SK-N-SH (cell line): ENCODE data around the gene SLC2A9. TPM values are rescaled to one million over a fixed set of nuclear protein-coding genes. Genes with fewer than 3 reads are reported as not detected.
A peak's percentile ranks its signal among the peaks of the same experiment; 100 is the strongest.

Source experiments
- CTCF ChIA-PET: fragments of 300-600, 350-600 bp; formaldehyde crosslinking; extraction: SDS; loops from one replicate; lab custom pipeline; 2021; lab: Yijun Ruan, JAX
- POLR2A ChIA-PET: fragments of 350-600 bp; sonication (Branson Sonifier 250); formaldehyde crosslinking; extraction: SDS; loops from one replicate; lab custom pipeline; 2020; ENCODE audit warnings: antibody characterized with exemption, inconsistent platforms; lab: Yijun Ruan, JAX
- DNase-seq: peaks from one replicate; pipeline ENCODE4 v3.0.0; 2012
- H2AFZ ChIP-seq: fragments of 200-600 bp; sonication (generic); 2 replicates; pipeline ENCODE4 v1.8.1; 2016; ENCODE audit warnings: antibody characterized with exemption, mild to moderate bottlenecking, low read depth
- H3F3A ChIP-seq: fragments of 200-600 bp; sonication (generic); replicated peaks from 2 replicates; pipeline ENCODE3; 2016; ENCODE audit warnings: antibody characterized with exemption, mild to moderate bottlenecking; ENCODE audit not compliant: insufficient read depth
- H3K27ac ChIP-seq, 2 experiments: fragments of 200-500 bp in 1 of 2; fragments of 200-600 bp in 1 of 2; sonication (Bioruptor generic) in 1 of 2; sonication (generic), shearing (Covaris generic) in 1 of 2; 2 replicates each; pipeline versions ENCODE4 v1.5.1 to v1.6.1; 2014 to 2016; ENCODE audit warnings: low read depth in 2 of 2, inconsistent platforms in 1 of 2, low read length in 1 of 2, mild to moderate bottlenecking in 1 of 2, mixed read lengths in 1 of 2
- H3K27me3 ChIP-seq: fragments of 200-600 bp; sonication (generic), shearing (Covaris generic); 2 replicates; pipeline ENCODE4 v1.6.1; 2016; ENCODE audit warnings: mixed run types; ENCODE audit not compliant: insufficient read depth
- H3K36me3 ChIP-seq, 2 experiments: fragments of 200-500 bp in 1 of 2; fragments of 200-600 bp in 1 of 2; sonication (Bioruptor generic) in 1 of 2; sonication (generic) in 1 of 2; replicated peaks in 1 of 2; 2 replicates each; pipeline versions ENCODE3 to v1.5.1; 2014 to 2016; ENCODE audit warnings: low read length in 1 of 2, mild to moderate bottlenecking in 1 of 2; ENCODE audit not compliant: insufficient read depth in 2 of 2, control insufficient read depth in 1 of 2
- H3K4me1 ChIP-seq, 2 experiments: fragments of 200-500 bp in 1 of 2; fragments of 200-600 bp in 1 of 2; sonication (Bioruptor generic) in 1 of 2; sonication (generic), shearing (Covaris generic) in 1 of 2; 2 replicates each; pipeline versions ENCODE4 v1.5.1 to v1.6.1; 2014 to 2016; ENCODE audit warnings: low read depth in 1 of 2, low read length in 1 of 2, mixed run types in 1 of 2; ENCODE audit not compliant: insufficient read depth in 2 of 2, control insufficient read depth in 1 of 2
- H3K4me2 ChIP-seq: fragments of 200-600 bp; sonication (generic), shearing (Covaris generic); 2 replicates; pipeline ENCODE4 v1.6.1; 2017; ENCODE audit warnings: mixed run types
- H3K4me3 ChIP-seq, 2 experiments: fragments of 200-500 bp in 1 of 2; fragments of 200-600 bp in 1 of 2; sonication (Bioruptor generic) in 1 of 2; sonication (generic), shearing (Covaris generic) in 1 of 2; 2 replicates each; pipeline versions ENCODE4 v1.5.1 to v1.8.1; 2014 to 2016; ENCODE audit warnings: low read depth in 2 of 2, inconsistent platforms in 1 of 2, low read length in 1 of 2, mild to moderate bottlenecking in 1 of 2, mixed read lengths in 1 of 2, moderate library complexity in 1 of 2
- H3K79me2 ChIP-seq: fragments of 200-600 bp; sonication (generic); 2 replicates; pipeline ENCODE4 v1.8.1; 2017; ENCODE audit warnings: mild to moderate bottlenecking; ENCODE audit not compliant: insufficient read depth
- H3K9ac ChIP-seq: fragments of 200-600 bp; sonication (generic); 2 replicates; pipeline ENCODE4 v1.6.1; 2017; ENCODE audit warnings: mixed run types
- H3K9me2 ChIP-seq: fragments of 200-600 bp; sonication (generic); 2 replicates; pipeline ENCODE4 v1.6.1; 2017; ENCODE audit warnings: mixed run types
- H3K9me3 ChIP-seq: fragments of 200-600 bp; sonication (generic); 2 replicates; pipeline ENCODE4 v1.6.1; 2017; ENCODE audit warnings: mixed run types, mild to moderate bottlenecking, moderate library complexity
- H4K20me1 ChIP-seq: fragments of 200-600 bp; sonication (generic); 2 replicates; pipeline ENCODE4 v1.6.1; 2017; ENCODE audit warnings: mild to moderate bottlenecking, mixed run types; ENCODE audit not compliant: insufficient read depth
- CTCF ChIP-seq: fragments of 200-600 bp; sonication (generic); IDR thresholded peaks from 2 replicates; pipeline ENCODE4 v1.6.1; 2017; ENCODE audit warnings: antibody characterized with exemption, mild to moderate bottlenecking, moderate library complexity
- EP300 ChIP-seq, 2 experiments: IDR thresholded peaks; 2 replicates each; pipeline versions ENCODE4 v1.4.0 to v1.6.1; 2012; ENCODE audit warnings: borderline replicate concordance in 1 of 2, low read depth in 1 of 2, low read length in 1 of 2
- FOSL2 ChIP-seq: IDR thresholded peaks from 2 replicates; pipeline ENCODE4 v1.4.0; 2012; ENCODE audit warnings: low read depth, mild to moderate bottlenecking, moderate library complexity, borderline replicate concordance
- FOXJ3 ChIP-seq: sonication (generic); formaldehyde crosslinking; IDR thresholded peaks from 2 replicates; pipeline ENCODE4 v1.5.1; 2020; ENCODE audit warnings: mild to moderate bottlenecking, missing genetic modification reagents
- FOXM1 ChIP-seq: IDR thresholded peaks from 2 replicates; pipeline ENCODE4 v1.4.0; 2012; ENCODE audit warnings: low read depth, mild to moderate bottlenecking
- GABPA ChIP-seq: IDR thresholded peaks from 2 replicates; pipeline ENCODE4 v1.4.0; 2012; ENCODE audit warnings: low read depth, mild to moderate bottlenecking
- GATA2 ChIP-seq: sonication (generic); formaldehyde crosslinking; IDR thresholded peaks from 2 replicates; pipeline ENCODE4 v1.5.0; 2020; ENCODE audit warnings: mild to moderate bottlenecking, missing genetic modification reagents
- MEF2A ChIP-seq: IDR thresholded peaks from 2 replicates; pipeline ENCODE4 v1.4.0; 2012; ENCODE audit warnings: low read depth, borderline replicate concordance
- MXI1 ChIP-seq: IDR thresholded peaks from 2 replicates; pipeline ENCODE4 v1.6.1; 2012; ENCODE audit warnings: mild to moderate bottlenecking, low read depth, low read length, improper control_type of control experiment
- NFIC ChIP-seq: IDR thresholded peaks from 2 replicates; pipeline ENCODE4 v1.4.0; 2012; ENCODE audit warnings: borderline replicate concordance
- NRF1 ChIP-seq: IDR thresholded peaks from 2 replicates; pipeline ENCODE4 v1.6.1; 2012; ENCODE audit warnings: low read depth, mild to moderate bottlenecking, low read length
- RAD21 ChIP-seq: IDR thresholded peaks from 2 replicates; pipeline ENCODE4 v1.6.1; 2012; ENCODE audit warnings: mild to moderate bottlenecking, low read length
- RCOR1 ChIP-seq: fragments of 150-350 bp; IDR thresholded peaks from 2 replicates; pipeline ENCODE4 v1.6.1; 2017; ENCODE audit warnings: antibody characterized with exemption, low read length
- RFX5 ChIP-seq: IDR thresholded peaks from 2 replicates; pipeline ENCODE4 v1.6.1; 2012; ENCODE audit warnings: mild to moderate bottlenecking, improper control_type of control experiment, low read length
- RXRA ChIP-seq: IDR thresholded peaks from 2 replicates; pipeline ENCODE4 v1.4.0; 2012; ENCODE audit warnings: low read depth, mild to moderate bottlenecking, borderline replicate concordance
- SIN3A ChIP-seq: IDR thresholded peaks from 2 replicates; pipeline ENCODE4 v1.6.1; 2012; ENCODE audit warnings: low read depth, mild to moderate bottlenecking, low read length, moderate library complexity, borderline replicate concordance
- SMC3 ChIP-seq: IDR thresholded peaks from 2 replicates; pipeline ENCODE4 v1.6.1; 2012; ENCODE audit warnings: low read depth, low read length, improper control_type of control experiment
- TAF1 ChIP-seq: IDR thresholded peaks from 2 replicates; pipeline ENCODE4 v1.6.1; 2012; ENCODE audit warnings: low read depth, mild to moderate bottlenecking, low read length, moderate library complexity, borderline replicate concordance
- TCF12 ChIP-seq: IDR thresholded peaks from 2 replicates; pipeline ENCODE4 v1.4.0; 2012
- YY1 ChIP-seq: IDR thresholded peaks from 2 replicates; pipeline ENCODE4 v1.4.0; 2012; ENCODE audit warnings: low read depth, mild to moderate bottlenecking
- WGBS: methylation state at CpG from one replicate; pipeline ENCODE4 v1.1.6; 2017; ENCODE audit warnings: low lambda C conversion rate; 5-methylcytosine and 5-hydroxymethylcytosine counted together
- polyA plus RNA-seq, 3 experiments: library from polyadenylated mRNA; depleted of rRNA; stranded (reverse); fragments of >200 nt; gene quantifications; 2 replicates each; pipeline ENCODE4 v1.2.3, GENCODE V29; 2012
- TF ChIP-seq, protein P1 (sequence below): IDR thresholded peaks from 2 replicates; pipeline ENCODE4 v1.4.0; 2012; ENCODE audit warnings: low read depth, borderline replicate concordance
- TF ChIP-seq, protein P2 (sequence below): IDR thresholded peaks from 2 replicates; pipeline ENCODE4; 2012
- TF ChIP-seq, protein P3 (sequence below): IDR thresholded peaks from 2 replicates; pipeline ENCODE4 v1.4.0; 2012; ENCODE audit warnings: low read depth

The SLC2A9 gene
- polyA plus RNA-seq, 1 of the 3 experiments (the other 2 are of a cell fraction), result not detected

DNA sequence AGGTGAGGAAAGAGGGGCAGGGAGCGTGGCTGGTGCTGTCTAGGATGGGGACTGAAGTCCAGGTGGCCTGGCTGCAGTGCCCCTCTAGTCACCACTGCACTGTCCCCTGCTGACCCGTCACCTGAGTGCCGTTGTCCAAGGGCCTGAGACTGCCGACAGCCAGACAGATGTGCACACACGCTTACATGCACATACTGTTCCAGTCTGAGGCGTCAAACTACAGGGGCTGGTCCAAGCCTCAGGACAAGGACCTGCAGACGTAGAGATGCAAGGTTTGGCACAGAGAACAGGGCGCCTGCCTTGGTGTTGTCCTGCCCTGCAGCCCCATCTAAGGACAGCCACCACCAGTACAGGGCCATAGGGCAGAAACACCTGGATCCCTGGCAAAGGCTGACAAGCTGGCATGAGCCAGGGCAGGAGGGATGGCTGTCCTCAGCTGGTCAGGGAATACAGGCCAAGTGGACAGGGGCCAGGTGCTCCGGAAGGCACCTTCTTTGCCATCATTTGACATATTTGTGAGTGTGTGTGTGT is 1.7 kb downstream of the SLC2A9 start:
- WGBS, result 67% methylated on average over 2 of the region's 9 CpGs
- Histone ChIP-seq H3K79me2 (no peaks in the 10 kb centered on the region), H3K9ac (no peak overlapping the region)

DNA sequence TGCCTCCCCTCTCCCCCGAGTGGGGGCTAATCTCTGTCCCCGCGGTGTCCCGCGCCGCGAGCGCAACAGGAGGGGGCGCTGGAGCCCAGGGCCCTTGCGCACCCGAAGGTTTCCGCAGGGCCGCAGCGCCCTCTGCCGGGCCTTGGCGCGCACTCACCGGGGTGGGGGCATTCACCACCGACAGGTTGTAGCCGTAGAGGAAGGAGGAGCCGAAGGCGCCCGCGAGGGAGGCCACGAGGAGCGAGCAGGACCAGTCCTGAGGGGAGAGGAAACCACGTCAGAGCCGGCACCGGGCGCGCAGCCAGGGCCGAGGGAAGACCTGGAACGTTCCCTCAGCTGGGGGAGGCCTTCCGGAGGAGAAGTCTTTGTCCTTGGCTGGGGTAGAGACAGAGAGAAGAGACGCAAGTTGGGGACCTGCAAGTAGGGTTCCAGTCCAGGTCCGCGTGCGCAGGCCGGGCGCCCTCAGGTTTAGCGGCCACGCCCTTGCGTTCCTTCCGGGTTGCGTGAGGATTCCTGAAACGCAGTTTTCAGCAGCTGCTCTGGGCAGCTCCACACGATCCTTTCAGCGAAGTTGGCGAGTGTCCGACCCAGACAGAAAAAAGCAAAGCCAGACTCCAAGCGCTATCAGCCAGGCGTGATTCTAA is 2.4 kb downstream of the SLC2A9 start:
- DNase-seq, result peak; percentile 91
- no peak overlapping the region for H3K9ac ChIP-seq
- H3K4me2 ChIP-seq, result no peak overlapping the region
- ChIA-PET CTCF (interaction anchor here (0.5 to 12.7 kb wide), 15 partner anchors 9 to 305 kb away, joined by 3 to 205 read pairs (median 4); no protein-coding TSS in a partner anchor), POLR2A (no interaction called here)
- H3K27ac ChIP-seq, result no peak overlapping the region
- H2AFZ ChIP-seq, result no peak overlapping the region
- no peaks in the 10 kb centered on the region for H3K27me3 ChIP-seq
- H3K9me2 ChIP-seq, result no peaks in the 10 kb centered on the region
- no peaks in the 10 kb centered on the region for H3F3A ChIP-seq
- H4K20me1 ChIP-seq, result no peaks in the 10 kb centered on the region
- H3K36me3 ChIP-seq, result no peaks in the 10 kb centered on the region
- H3K4me1 ChIP-seq, result peaks cover 0 to 11% of the 10 kb centered on the region in 2 experiments; a peak in 1 of 4 replicates
- 27% methylated on average over 47 of the region's 52 CpGs for WGBS
- peak overlapping the region in 1 of 2 experiments; percentile 49; a peak in 2 of 4 replicates for H3K4me3 ChIP-seq
- H3K79me2 ChIP-seq, result no peaks in the 10 kb centered on the region
- no peaks in the 10 kb centered on the region for H3K9me3 ChIP-seq
- peak; percentile 74 for TF ChIP-seq RAD21
- no peak for TF ChIP-seq NRF1
- no peak for TF ChIP-seq GABPA
- TF ChIP-seq, protein P1, sequence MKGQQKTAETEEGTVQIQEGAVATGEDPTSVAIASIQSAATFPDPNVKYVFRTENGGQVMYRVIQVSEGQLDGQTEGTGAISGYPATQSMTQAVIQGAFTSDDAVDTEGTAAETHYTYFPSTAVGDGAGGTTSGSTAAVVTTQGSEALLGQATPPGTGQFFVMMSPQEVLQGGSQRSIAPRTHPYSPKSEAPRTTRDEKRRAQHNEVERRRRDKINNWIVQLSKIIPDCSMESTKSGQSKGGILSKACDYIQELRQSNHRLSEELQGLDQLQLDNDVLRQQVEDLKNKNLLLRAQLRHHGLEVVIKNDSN, result no peak
- TF ChIP-seq EP300 (IDR thresholded peaks at IDR 0.05; ENCODE audit: borderline replicate concordance in 1 of 2, low read depth in 1 of 2, low read length in 1 of 2), result no peak
- no peak for TF ChIP-seq RCOR1
- TF ChIP-seq CTCF, result peak; percentile 43
- TF ChIP-seq FOXM1, result no peak
- no peak for TF ChIP-seq RXRA
- no peak for TF ChIP-seq MEF2A
- TF ChIP-seq GATA2 (CRISPR knock-in tag), result no peak
- TF ChIP-seq MXI1, result no peak
- TF ChIP-seq FOXJ3, result peak; percentile 63; the same call in 1 of the 2 replicates
- TF ChIP-seq YY1, result no peak
- no peak for TF ChIP-seq SIN3A
- TF ChIP-seq, protein P2, sequence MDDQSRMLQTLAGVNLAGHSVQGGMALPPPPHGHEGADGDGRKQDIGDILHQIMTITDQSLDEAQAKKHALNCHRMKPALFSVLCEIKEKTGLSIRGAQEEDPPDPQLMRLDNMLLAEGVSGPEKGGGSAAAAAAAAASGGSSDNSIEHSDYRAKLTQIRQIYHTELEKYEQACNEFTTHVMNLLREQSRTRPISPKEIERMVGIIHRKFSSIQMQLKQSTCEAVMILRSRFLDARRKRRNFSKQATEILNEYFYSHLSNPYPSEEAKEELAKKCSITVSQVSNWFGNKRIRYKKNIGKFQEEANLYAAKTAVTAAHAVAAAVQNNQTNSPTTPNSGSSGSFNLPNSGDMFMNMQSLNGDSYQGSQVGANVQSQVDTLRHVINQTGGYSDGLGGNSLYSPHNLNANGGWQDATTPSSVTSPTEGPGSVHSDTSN, result no peak
- TF ChIP-seq SMC3, result peak; percentile 56; the same call in 1 of the 2 replicates
- TF ChIP-seq RFX5, result no peak
- TF ChIP-seq, protein P3, sequence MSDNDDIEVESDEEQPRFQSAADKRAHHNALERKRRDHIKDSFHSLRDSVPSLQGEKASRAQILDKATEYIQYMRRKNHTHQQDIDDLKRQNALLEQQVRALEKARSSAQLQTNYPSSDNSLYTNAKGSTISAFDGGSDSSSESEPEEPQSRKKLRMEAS, result no peak

More for the DNA sequence above, 1.7 kb downstream of the SLC2A9 start:
- H3K9me3 ChIP-seq, result no peaks in the 10 kb centered on the region
- H3K27ac ChIP-seq, result no peak overlapping the region
- no peak overlapping the region for H3K4me2 ChIP-seq
- no peaks in the 10 kb centered on the region for H3K27me3 ChIP-seq
- H2AFZ ChIP-seq, result no peak overlapping the region
- H4K20me1 ChIP-seq, result no peaks in the 10 kb centered on the region
- no peak for DNase-seq
- H3K4me3 ChIP-seq, result no peak overlapping the region
- TF ChIP-seq TCF12 (no peak), SIN3A (no peak), FOSL2 (no peak), RXRA (no peak), MXI1 (no peak), TAF1 (no peak), FOXJ3 (no peak), NFIC (no peak), YY1 (no peak)
- TF ChIP-seq, protein P1, result no peak
- ChIA-PET POLR2A (no interaction called here), CTCF (interaction anchor here (0.5 to 12.7 kb wide), 16 partner anchors 9 to 305 kb away, joined by 3 to 205 read pairs (median 4); no protein-coding TSS in a partner anchor)
- no peaks in the 10 kb centered on the region for H3K36me3 ChIP-seq
- H3K9me2 ChIP-seq, result no peaks in the 10 kb centered on the region
- H3F3A ChIP-seq, result no peaks in the 10 kb centered on the region
- H3K4me1 ChIP-seq, result peaks cover 0 to 11% of the 10 kb centered on the region in 2 experiments; a peak in 1 of 4 replicates
